BLaER1 treated with 17β-estradiol and CSF1 and Interleukin-3, amounts not matched to agents 10 nM and 100 nM (cell line): ENCODE data around the gene QPCT.
"Not testable (repeated sequence)": the region's sequence is repeated elsewhere in the genome, so short reads cannot be mapped to it uniquely, and the experiment has no call there.

Experiments
- H3K27ac ChIP-seq, 11 experiments: shearing (Covaris generic); formaldehyde crosslinking; 2 replicates each; pipeline ENCODE4 v1.8.1; 2022
- H3K27me3 ChIP-seq, 11 experiments: shearing (Covaris generic); formaldehyde crosslinking; 2 replicates each; pipeline ENCODE4 v1.8.1; 2022
- H3K36me3 ChIP-seq, 11 experiments: shearing (Covaris generic); formaldehyde crosslinking; 2 replicates each; pipeline ENCODE4 v1.8.1; 2022
- H3K4me1 ChIP-seq, 10 experiments: shearing (Covaris generic); formaldehyde crosslinking; 2 replicates each; pipeline ENCODE4 v1.8.1; 2022
- H3K4me2 ChIP-seq, 11 experiments: shearing (Covaris generic); formaldehyde crosslinking; 2 replicates each; pipeline ENCODE4 v1.8.1; 2022
- H3K4me3 ChIP-seq, 10 experiments: shearing (Covaris generic); formaldehyde crosslinking; 2 replicates each; pipeline ENCODE4 v1.8.1; 2022
- H3K9ac ChIP-seq, 11 experiments: shearing (Covaris generic); formaldehyde crosslinking; 2 replicates each; pipeline ENCODE4 v1.8.1; 2022
- H3K9me3 ChIP-seq, 11 experiments: shearing (Covaris generic); formaldehyde crosslinking; replicated peaks in 1 of 11; 2 replicates each; pipeline ENCODE4 v1.8.1; 2022
- H4K20me1 ChIP-seq, 11 experiments: shearing (Covaris generic); formaldehyde crosslinking; 2 replicates each; pipeline ENCODE4 v1.8.1; 2022
- Cebpa-rat ChIP-seq, 11 experiments: shearing (Covaris generic); IDR thresholded peaks; 2 replicates each; pipeline ENCODE4 v1.8.1; 2022

Gene QPCT

DNA sequence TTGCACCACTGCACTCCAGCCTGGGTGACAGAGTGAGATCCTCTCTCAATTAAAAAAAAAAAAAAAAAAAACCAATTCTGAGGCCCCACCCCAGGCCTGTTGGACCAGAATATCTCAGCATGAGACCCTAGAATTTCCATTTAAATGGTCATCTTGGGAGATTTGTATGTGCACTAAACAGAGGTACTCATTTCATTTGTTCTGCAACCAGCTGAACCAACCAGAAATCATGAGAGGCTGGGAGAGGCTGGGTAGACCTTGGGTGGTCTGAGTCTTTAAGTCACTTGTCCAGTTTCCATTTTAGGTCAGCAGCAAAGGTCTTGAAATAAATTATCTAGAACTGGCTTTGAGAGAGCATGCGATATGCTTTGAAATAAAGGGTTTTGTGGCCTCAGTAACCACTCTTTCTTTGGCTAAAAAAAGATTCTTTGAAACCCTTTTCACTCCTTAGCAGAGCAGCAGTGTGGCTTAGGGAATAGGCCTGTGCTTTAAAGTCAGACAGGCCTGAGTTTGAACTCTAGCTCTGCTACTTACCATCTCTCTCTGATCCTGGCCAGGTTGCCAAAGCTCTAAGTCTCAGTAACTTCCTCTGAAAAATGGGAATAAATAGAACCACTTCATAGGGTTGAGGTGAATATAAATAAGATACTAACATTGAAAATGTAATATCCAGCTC lies 52.6 kb downstream of the QPCT start:
- Histone ChIP-seq H3K9me3 (no peaks in the 10 kb centered on the region), H3K4me2 (0 out of 22 replicates have a peak overlapping the region, but pooled peaks of 1 of the 11 experiments have one; percentile 6), H4K20me1 (no peaks in the 10 kb centered on the region), H3K4me3 (no peak overlapping the region), H3K27ac (no peak overlapping the region), H3K27me3 (no peaks in the 10 kb centered on the region), H3K36me3 (no peaks in the 10 kb centered on the region), H3K4me1 (peaks cover 0 to 46% (median 15%) of the 10 kb centered on the region in 10 experiments; a peak in 13 of 20 replicates), H3K9ac (0 out of 22 replicates have a peak overlapping the region, but pooled peaks of 2 of the 11 experiments have one; percentile 14 to 15)
- TF ChIP-seq Cebpa-rat (IDR thresholded peaks at IDR 0.05): no peak

DNA sequence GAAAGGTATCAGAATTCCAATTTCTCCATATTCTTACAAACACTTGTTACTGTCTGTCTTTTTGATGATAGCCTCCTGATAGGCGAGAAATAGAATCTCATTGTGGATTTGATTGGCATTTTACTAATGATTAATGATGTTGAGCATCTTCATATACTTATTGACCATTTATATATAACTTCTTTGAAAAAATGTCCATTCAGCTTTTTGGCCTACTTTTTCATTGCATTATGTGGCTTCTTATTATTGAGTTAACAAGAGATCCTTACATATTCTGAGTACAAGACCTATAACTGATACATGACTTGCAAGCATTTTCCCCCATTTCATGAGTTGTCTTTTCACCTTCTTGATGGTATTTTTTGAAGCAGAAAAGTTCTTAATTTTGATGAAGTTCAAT lies 54.6 kb downstream of the QPCT start:
- H3K9ac ChIP-seq: no peak overlapping the region
- H4K20me1 ChIP-seq: no peaks in the 10 kb centered on the region

DNA sequence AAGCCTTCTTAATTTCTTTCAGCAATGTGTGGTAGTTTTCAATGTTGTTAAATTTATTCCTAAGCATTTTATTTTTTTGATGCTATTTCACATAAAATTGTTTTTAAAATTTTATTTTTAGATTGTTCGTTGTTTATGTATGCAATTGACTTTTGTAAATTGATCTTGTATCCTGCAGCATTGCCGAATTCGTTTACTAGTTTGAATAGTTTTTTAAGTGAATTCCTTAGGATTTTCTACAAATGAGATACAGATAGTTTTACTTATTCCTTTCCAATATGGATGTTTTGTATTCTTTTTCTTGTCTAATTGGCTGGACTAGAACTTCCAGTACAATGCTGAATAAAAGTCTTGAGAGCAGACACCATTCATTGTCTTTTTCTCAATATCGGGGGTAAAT lies 55.6 kb downstream of the QPCT start:
- Histone ChIP-seq H3K4me1 (peaks cover 0 to 26% (median 5%) of the 10 kb centered on the region in 10 experiments; a peak in 10 of 20 replicates), H3K9ac (no peak overlapping the region), H3K4me2 (no peak overlapping the region), H3K27me3 (no peaks in the 10 kb centered on the region), H4K20me1 (no peaks in the 10 kb centered on the region), H3K36me3 (no peaks in the 10 kb centered on the region), H3K4me3 (no peak overlapping the region), H3K9me3 (no peaks in the 10 kb centered on the region), H3K27ac (no peak overlapping the region)
- no peak for TF ChIP-seq Cebpa-rat (IDR thresholded peaks at IDR 0.05)

More for the DNA sequence above, 54.6 kb downstream of the QPCT start:
- peaks cover 0 to 36% (median 12%) of the 10 kb centered on the region in 10 experiments; a peak in 13 of 20 replicates for H3K4me1 ChIP-seq
- H3K4me3 ChIP-seq: no peak overlapping the region
- H3K4me2 ChIP-seq: no peak overlapping the region
- no peak for TF ChIP-seq Cebpa-rat (IDR thresholded peaks at IDR 0.05)
- no peak overlapping the region for H3K27ac ChIP-seq
- H3K27me3 ChIP-seq: no peaks in the 10 kb centered on the region
- no peaks in the 10 kb centered on the region for H3K9me3 ChIP-seq
- H3K36me3 ChIP-seq: no peaks in the 10 kb centered on the region

DNA sequence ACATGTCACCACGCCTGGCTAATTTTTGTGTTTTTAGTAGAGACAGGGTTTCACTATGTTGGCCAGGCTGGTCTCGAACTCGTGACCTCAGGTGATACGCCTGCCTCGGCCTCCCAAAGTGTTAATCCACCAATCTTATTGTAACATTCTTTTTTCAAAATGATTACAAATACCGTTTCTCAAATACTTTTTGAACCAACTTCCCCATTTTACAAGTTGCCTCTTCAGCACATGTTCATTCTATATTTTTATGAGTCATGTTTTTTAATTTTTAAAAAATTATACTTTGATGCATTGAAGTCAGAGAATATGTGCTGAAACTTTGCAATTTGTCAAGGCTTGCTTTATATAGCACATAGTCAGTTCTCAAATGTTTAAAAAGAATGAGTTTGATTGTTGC lies 58.2 kb downstream of the QPCT start:
- Histone ChIP-seq H3K27ac (no peak overlapping the region), H3K4me2 (peak overlapping the region in 3 of 11 experiments; percentile 38 to 69 (median 69); a peak in 4 of 22 replicates), H3K27me3 (no peaks in the 10 kb centered on the region), H3K4me1 (peaks cover 0 to 13% (median 0%) of the 10 kb centered on the region in 10 experiments; a peak in 5 of 20 replicates), H3K9ac (no peak overlapping the region), H4K20me1 (no peaks in the 10 kb centered on the region), H3K4me3 (no peak overlapping the region), H3K9me3 (no peaks in the 10 kb centered on the region), H3K36me3 (no peaks in the 10 kb centered on the region)
- TF ChIP-seq Cebpa-rat (IDR thresholded peaks at IDR 0.05): no peak

DNA sequence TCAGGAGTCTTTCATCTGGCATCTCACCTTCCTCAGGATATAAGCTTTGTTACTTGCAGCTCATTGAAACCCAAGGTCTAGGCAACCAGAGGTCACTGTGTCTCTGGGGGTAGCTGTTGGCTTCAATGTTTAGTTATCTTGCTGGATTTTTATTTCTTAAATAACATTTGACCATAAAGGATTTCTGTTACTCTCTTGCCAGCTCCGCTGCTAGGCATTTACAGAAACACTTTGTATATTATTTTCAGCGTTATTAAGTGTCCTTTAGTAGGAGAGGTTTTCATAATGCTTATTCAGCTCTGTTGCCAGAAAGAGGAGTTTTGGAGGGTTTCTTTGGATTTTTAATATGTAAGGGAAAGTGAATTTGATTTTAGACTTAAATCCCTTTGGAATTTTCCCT lies 61.4 kb downstream of the QPCT start:
- no peak overlapping the region for H3K4me3 ChIP-seq
- H4K20me1 ChIP-seq: no peaks in the 10 kb centered on the region
- H3K27me3 ChIP-seq: no peaks in the 10 kb centered on the region
- H3K4me1 ChIP-seq: peaks cover 0 to 13% (median 0%) of the 10 kb centered on the region in 10 experiments; a peak in 5 of 20 replicates
- TF ChIP-seq Cebpa-rat (IDR thresholded peaks at IDR 0.05): no peak
- no peak overlapping the region for H3K9ac ChIP-seq
- peaks cover 0 to 10% (median 0%) of the 10 kb centered on the region in 11 experiments; a peak in 4 of 22 replicates for H3K9me3 ChIP-seq
- no peaks in the 10 kb centered on the region for H3K36me3 ChIP-seq
- no peak overlapping the region for H3K27ac ChIP-seq
- H3K4me2 ChIP-seq: no peak overlapping the region

DNA sequence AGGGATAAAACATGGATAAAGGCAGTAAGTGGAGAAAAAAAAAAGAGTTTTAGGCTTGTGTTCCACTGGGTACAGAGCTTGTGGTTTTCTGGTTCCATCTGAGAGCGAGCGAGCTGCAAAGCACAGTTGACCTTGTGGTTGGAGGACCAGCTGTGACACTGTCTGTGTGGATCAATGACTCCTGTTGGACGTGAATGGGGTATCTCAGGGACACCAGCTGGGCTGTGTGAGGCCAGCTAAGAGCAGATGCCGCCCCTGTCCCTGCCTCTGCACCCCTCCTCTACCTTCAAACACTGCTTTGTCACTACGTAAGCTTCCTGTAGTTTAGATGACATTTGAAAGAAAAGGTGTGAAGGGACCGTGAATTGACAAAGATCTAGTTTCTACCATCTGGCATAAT lies 67.8 kb downstream of the QPCT start:
- no peaks in the 10 kb centered on the region for H3K27me3 ChIP-seq
- peaks cover 0 to 18% (median 4%) of the 10 kb centered on the region in 11 experiments; a peak in 7 of 22 replicates for H3K9me3 ChIP-seq
- H3K27ac ChIP-seq: 0 out of 22 replicates have a peak overlapping the region, but pooled peaks of 1 of the 11 experiments have one; percentile 17
- peak overlapping the region in 8 of 11 experiments; percentile 13 to 62 (median 33); a peak in 13 of 22 replicates for H3K4me2 ChIP-seq
- H3K4me3 ChIP-seq: no peak overlapping the region
- H3K9ac ChIP-seq: no peak overlapping the region
- no peaks in the 10 kb centered on the region for H4K20me1 ChIP-seq
- peaks cover 12 to 23% (median 19%) of the 10 kb centered on the region in 10 experiments for H3K4me1 ChIP-seq
- H3K36me3 ChIP-seq: no peaks in the 10 kb centered on the region
- TF ChIP-seq Cebpa-rat (IDR thresholded peaks at IDR 0.05): no peak

DNA sequence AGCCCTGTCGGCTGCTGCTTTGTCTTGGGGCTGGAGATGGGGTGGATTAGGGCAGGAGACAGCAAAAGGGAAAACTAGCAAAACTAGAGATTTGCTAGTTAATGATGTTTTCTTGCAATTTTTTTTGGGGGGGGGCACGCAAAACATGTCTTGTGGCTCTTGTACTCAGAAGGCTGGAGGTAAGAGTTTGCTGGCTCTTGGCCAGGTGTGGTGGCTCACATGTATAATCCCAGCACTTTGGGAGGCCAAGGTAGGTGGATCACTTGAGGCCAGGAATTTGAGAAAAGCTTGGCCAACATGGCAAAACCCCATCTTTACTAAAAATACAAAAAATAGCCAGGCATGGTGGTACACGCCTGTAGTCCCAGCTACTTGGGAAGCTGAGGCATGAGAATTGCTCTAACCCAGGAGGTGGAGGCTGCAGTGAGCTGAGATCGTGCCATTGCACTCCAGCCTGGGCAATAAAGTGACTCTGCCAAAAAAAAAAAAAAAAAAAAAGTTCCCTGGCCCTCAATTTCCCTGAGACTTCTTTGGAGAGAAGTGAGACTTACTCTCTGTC lies 69.6 kb downstream of the QPCT start:
- not testable (repeated sequence) for H3K4me3 ChIP-seq, H4K20me1 ChIP-seq, H3K27me3 ChIP-seq, H3K36me3 ChIP-seq
- H3K9ac ChIP-seq: peak overlapping the region in 1 of 11 experiments; percentile 14; a peak in 2 of 22 replicates
- H3K9me3 ChIP-seq: peaks cover 0 to 18% (median 4%) of the 10 kb centered on the region in 11 experiments; a peak in 7 of 22 replicates
- peak overlapping the region in 3 of 11 experiments; percentile 6 to 57 (median 57); a peak in 4 of 22 replicates for H3K4me2 ChIP-seq
- H3K4me1 ChIP-seq: peaks cover 12 to 23% (median 19%) of the 10 kb centered on the region in 10 experiments
- peak overlapping the region in 5 of 11 experiments; percentile 1 to 58 (median 18); a peak in 3 of 22 replicates for H3K27ac ChIP-seq

DNA sequence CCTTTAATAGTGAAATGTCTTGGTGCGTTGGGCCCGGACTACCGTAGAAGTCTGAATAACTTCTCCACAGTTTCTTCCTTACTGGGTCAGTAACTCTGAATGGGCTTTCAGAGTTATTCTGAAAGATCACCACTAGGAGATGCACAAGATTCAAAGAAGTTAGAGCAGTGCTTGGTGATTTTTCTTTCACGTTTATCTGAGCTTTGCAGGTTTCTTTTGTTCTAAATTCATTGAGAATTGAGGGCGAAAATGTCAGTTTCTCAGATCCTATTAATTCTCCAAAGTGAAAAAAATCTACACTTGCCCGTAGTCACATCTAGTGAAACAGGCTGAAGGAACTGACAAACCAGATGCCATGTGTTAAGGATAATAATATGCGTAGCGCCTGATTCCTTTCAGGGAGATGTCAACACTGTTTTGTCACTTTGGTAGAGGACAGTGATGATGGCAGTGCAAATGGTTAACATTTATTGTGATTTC lies 70.1 kb downstream of the QPCT start:
- peak overlapping the region in 10 of 11 experiments; percentile 9 to 58 (median 44); a peak in 16 of 22 replicates for H3K27ac ChIP-seq
- peak overlapping the region in 6 of 11 experiments; percentile 5 to 47 (median 22); a peak in 7 of 22 replicates for H3K9ac ChIP-seq
- H3K36me3 ChIP-seq: no peaks in the 10 kb centered on the region
- no peaks in the 10 kb centered on the region for H3K27me3 ChIP-seq
- H3K9me3 ChIP-seq: peaks cover 0 to 18% (median 2%) of the 10 kb centered on the region in 11 experiments; a peak in 7 of 22 replicates
- no peak overlapping the region for H3K4me3 ChIP-seq
- H3K4me2 ChIP-seq: peak overlapping the region in 8 of 11 experiments; percentile 16 to 65 (median 42); a peak in 13 of 22 replicates
- no peak for TF ChIP-seq Cebpa-rat (IDR thresholded peaks at IDR 0.05)
- H3K4me1 ChIP-seq: peaks cover 12 to 23% (median 19%) of the 10 kb centered on the region in 10 experiments
- no peaks in the 10 kb centered on the region for H4K20me1 ChIP-seq
